Fibroblast of lung (primary cell): ENCODE data around the gene CARD8. TPM values are rescaled to one million over a fixed set of nuclear protein-coding genes. Genes with fewer than 3 reads are reported as not detected.

Experiments
- DNase-seq, 2 donors: peaks; one replicate each; pipeline versions ENCODE4 v3.0.0 to v3.0.0-alpha.2; 2010; ENCODE audit warnings: low read depth in 2 of 2
- H2AFZ ChIP-seq: 2 replicates; pipeline ENCODE4 v1.5.1; 2012; ENCODE audit warnings: low read length, control low read depth, inconsistent platforms
- H3K27ac ChIP-seq: 2 replicates; pipeline ENCODE4 v1.5.1; 2011; ENCODE audit warnings: low read length, control low read depth; ENCODE audit not compliant: insufficient read depth
- H3K27me3 ChIP-seq: 2 replicates; pipeline ENCODE4 v1.5.1; 2011; ENCODE audit warnings: mild to moderate bottlenecking, low read length; ENCODE audit not compliant: control insufficient read depth, insufficient read depth
- H3K36me3 ChIP-seq: 2 replicates; pipeline ENCODE4 v1.5.1; 2011; ENCODE audit warnings: low read length; ENCODE audit not compliant: control insufficient read depth, insufficient read depth
- H3K4me1 ChIP-seq: 2 replicates; pipeline ENCODE4 v1.5.1; 2011; ENCODE audit warnings: low read length; ENCODE audit not compliant: control insufficient read depth, insufficient read depth; ENCODE audit errors: extremely low read depth
- H3K4me2 ChIP-seq: 2 replicates; pipeline ENCODE4 v1.5.1; 2011; ENCODE audit warnings: low read length, control low read depth; ENCODE audit not compliant: insufficient read depth; ENCODE audit errors: extremely low read depth
- H3K4me3 ChIP-seq, 4 experiments: fragments of 200-600 bp in 1 of 4; sonication (generic) in 1 of 4; replicated peaks in 1 of 4; 2 replicates each; pipeline ENCODE4 v1.5.1; 2011 to 2016; ENCODE audit warnings: low read length in 4 of 4, low read depth in 3 of 4, mild to moderate bottlenecking in 3 of 4, control low read depth in 2 of 4, inconsistent platforms in 1 of 4, mixed read lengths in 1 of 4; ENCODE audit not compliant: insufficient read depth in 1 of 4; ENCODE audit errors: control extremely low read depth in 1 of 4
- H3K79me2 ChIP-seq: 2 replicates; pipeline ENCODE4 v1.5.1; 2012; ENCODE audit warnings: mild to moderate bottlenecking, low read length, inconsistent platforms; ENCODE audit not compliant: control insufficient read depth, insufficient read depth
- H3K9ac ChIP-seq: 2 replicates; pipeline ENCODE4 v1.5.1; 2011; ENCODE audit warnings: mild to moderate bottlenecking, low read length, control low read depth; ENCODE audit not compliant: insufficient read depth
- H3K9me3 ChIP-seq: 2 replicates; pipeline ENCODE4 v1.5.1; 2012; ENCODE audit warnings: low read depth, low read length; ENCODE audit not compliant: control insufficient read depth, insufficient read depth
- H4K20me1 ChIP-seq: 2 replicates; pipeline ENCODE4 v1.5.1; 2011; ENCODE audit warnings: low read length; ENCODE audit not compliant: control insufficient read depth, insufficient read depth; ENCODE audit errors: extremely low read depth
- EZH2 ChIP-seq: IDR thresholded peaks from 2 replicates; pipeline ENCODE4 v1.5.1; 2012; ENCODE audit warnings: low read length, control low read depth, mild to moderate bottlenecking; ENCODE audit errors: missing control alignments
- polyA plus RNA-seq, 2 donors: library from polyadenylated mRNA; depleted of rRNA in 1 of 2; stranded (reverse) in 1 of 2; unstranded in 1 of 2; fragments of >200 nt; gene quantifications; 2 replicates each; pipeline ENCODE4 v1.2.1, GENCODE V29; 2011 to 2012; ENCODE audit warnings: missing spikeins in 1 of 2
- total RNA-seq: library from RNA; depleted of rRNA; stranded (reverse); fragments of >200 nt; gene quantifications from 2 replicates; pipeline ENCODE4 v1.2.1, GENCODE V29; 2014
- TF ChIP-seq, protein P1 (sequence below), 2 donors: IDR thresholded peaks in 1 of 2; conservative IDR thresholded peaks in 1 of 2; 1 replicate in 1 of 2; 2 replicates in 1 of 2; pipeline ENCODE4 v1.5.1; 2011 to 2012; ENCODE audit warnings: low read length in 2 of 2, control low read depth in 1 of 2, inconsistent platforms in 1 of 2, low read depth in 1 of 2, mild to moderate bottlenecking in 1 of 2

CARD8 gene
- total and polyA plus RNA-seq, 2 donors (not counting 1 experiment from before 2014, with no cell fraction given) = 16.4 to 24.1 TPM

DNA sequence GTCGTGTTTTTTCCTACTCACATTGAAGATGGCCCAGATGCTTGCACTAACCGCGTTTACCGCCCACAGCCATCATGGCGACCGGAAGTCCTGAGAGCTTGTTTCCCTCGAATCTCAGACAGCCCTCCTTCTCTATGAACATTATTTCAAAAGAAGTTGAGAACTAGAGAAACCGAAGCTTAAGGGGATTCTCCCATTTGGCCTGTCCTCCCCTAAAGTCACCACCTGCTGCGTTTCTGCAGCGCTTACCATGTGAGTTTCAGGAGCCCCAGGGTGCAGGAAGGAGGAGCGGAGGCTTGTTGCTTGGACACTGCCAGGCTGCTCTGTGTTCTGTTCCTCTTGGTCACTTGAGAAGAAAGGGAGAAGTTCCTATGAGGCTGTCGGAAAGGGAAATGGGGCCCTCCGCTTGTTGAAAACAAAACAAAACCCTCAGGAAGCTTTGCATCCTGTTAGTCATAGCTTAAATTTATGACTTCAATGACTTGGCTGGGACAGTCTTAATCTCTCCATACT, 6.2 kb downstream of the CARD8 start:
- Histone ChIP-seq H3K36me3 (no peaks in the 10 kb centered on the region), H3K4me3 (no peak overlapping the region), H4K20me1 (no peaks in the 10 kb centered on the region), H2AFZ (no peak overlapping the region), H3K27me3 (no peaks in the 10 kb centered on the region), H3K79me2 (peaks cover 6% of the 10 kb centered on the region), H3K9ac (no peak overlapping the region), H3K9me3 (no peaks in the 10 kb centered on the region), H3K4me1 (no peaks in the 10 kb centered on the region), H3K27ac (no peak overlapping the region), H3K4me2 (no peak overlapping the region)
- no peak for TF ChIP-seq EZH2
- TF ChIP-seq, protein P1, sequence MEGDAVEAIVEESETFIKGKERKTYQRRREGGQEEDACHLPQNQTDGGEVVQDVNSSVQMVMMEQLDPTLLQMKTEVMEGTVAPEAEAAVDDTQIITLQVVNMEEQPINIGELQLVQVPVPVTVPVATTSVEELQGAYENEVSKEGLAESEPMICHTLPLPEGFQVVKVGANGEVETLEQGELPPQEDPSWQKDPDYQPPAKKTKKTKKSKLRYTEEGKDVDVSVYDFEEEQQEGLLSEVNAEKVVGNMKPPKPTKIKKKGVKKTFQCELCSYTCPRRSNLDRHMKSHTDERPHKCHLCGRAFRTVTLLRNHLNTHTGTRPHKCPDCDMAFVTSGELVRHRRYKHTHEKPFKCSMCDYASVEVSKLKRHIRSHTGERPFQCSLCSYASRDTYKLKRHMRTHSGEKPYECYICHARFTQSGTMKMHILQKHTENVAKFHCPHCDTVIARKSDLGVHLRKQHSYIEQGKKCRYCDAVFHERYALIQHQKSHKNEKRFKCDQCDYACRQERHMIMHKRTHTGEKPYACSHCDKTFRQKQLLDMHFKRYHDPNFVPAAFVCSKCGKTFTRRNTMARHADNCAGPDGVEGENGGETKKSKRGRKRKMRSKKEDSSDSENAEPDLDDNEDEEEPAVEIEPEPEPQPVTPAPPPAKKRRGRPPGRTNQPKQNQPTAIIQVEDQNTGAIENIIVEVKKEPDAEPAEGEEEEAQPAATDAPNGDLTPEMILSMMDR (conservative IDR thresholded peaks at IDR 0.05 in 1 of 2, IDR thresholded peaks at IDR 0.05 in 1 of 2; ENCODE audit: low read depth in 1 of 2, low read length in 2 of 2) = no peak
- DNase-seq = no peak

DNA sequence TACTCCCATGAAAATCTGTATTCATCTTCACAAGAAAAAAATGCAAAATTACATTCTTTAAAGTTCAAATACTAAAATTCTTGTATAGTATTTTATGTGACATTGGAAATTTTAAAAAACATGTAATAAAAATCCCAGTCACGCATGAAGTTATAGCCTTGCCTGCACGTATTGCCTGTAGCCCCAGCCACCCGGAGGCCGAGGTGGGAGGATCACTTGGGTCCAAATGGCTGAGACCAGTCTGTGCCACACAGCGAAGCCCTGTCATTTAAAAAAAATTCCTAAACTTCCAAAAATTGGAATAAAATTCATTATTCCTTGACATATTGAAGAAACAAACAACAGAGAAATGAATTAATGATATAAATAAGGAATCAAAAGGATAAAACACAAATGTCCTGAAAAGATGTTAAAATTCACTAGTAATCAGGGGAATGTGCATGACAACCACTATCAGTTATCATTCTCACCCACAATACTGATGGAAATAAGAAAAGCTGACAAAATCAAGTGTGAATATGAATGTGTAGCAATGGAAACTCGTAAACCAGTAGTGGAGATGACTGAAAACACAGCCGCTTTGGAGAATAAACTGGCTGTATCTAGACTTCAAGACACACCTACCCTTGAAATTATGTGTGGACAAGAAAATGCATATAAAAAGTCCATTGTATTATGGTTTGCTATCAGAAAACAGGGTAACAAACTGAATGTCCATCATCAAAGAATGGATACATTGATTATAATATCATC, 7.5 kb downstream of the CARD8 start:
- no peak overlapping the region for H3K4me3 ChIP-seq
- no peak for TF ChIP-seq EZH2
- TF ChIP-seq, protein P1 (conservative IDR thresholded peaks at IDR 0.05 in 1 of 2, IDR thresholded peaks at IDR 0.05 in 1 of 2; ENCODE audit: low read depth in 1 of 2, low read length in 2 of 2) = no peak
- no peaks in the 10 kb centered on the region for H3K27me3 ChIP-seq
- no peaks in the 10 kb centered on the region for H3K9me3 ChIP-seq
- no peak overlapping the region for H3K27ac ChIP-seq
- H2AFZ ChIP-seq = no peak overlapping the region
- H3K9ac ChIP-seq = no peak overlapping the region
- no peak for DNase-seq
- no peaks in the 10 kb centered on the region for H3K36me3 ChIP-seq
- H3K4me2 ChIP-seq = no peak overlapping the region
- no peaks in the 10 kb centered on the region for H3K4me1 ChIP-seq
- no peaks in the 10 kb centered on the region for H3K79me2 ChIP-seq
- no peaks in the 10 kb centered on the region for H4K20me1 ChIP-seq

DNA sequence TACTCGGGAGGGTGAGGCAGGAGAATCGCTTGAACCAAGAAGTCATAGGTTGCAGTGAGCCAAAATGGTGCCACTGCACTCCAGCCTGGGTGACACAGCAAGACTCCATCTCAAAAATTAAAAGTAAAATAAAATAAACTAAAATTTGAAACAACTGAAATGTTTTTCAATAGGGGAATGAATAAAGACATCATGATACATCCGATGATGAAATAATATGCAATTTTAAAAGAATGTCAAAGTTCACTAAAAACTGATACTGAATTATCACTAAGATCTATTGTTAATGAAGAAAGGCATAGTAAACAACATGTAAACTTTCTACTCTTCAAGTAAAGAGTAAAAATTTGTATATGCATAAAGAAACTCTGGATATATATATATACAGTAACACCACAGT, 8.5 kb downstream of the CARD8 start:
- no peak for DNase-seq
- no peaks in the 10 kb centered on the region for H3K36me3 ChIP-seq
- no peak overlapping the region for H3K27ac ChIP-seq
- no peak overlapping the region for H3K4me2 ChIP-seq
- no peak overlapping the region for H2AFZ ChIP-seq
- H3K27me3 ChIP-seq = no peaks in the 10 kb centered on the region
- H4K20me1 ChIP-seq = no peaks in the 10 kb centered on the region
- no peaks in the 10 kb centered on the region for H3K4me1 ChIP-seq
- TF ChIP-seq, protein P1 (conservative IDR thresholded peaks at IDR 0.05 in 1 of 2, IDR thresholded peaks at IDR 0.05 in 1 of 2; ENCODE audit: low read depth in 1 of 2, low read length in 2 of 2) = no peak
- TF ChIP-seq EZH2 = no peak
- no peak overlapping the region for H3K9ac ChIP-seq
- H3K9me3 ChIP-seq = no peaks in the 10 kb centered on the region
- H3K4me3 ChIP-seq = no peak overlapping the region
- H3K79me2 ChIP-seq = no peaks in the 10 kb centered on the region
